RWPE2 (cell line): ENCODE measurements around the gene TNIP1.

ENCODE experiments used
- ATAC-seq: fragments of 200-7000 bp; cut with Tn5 transposase; 3 replicates; pipeline ENCODE4 v1.9.1; 2021; ENCODE audit warnings: low read depth
- DNase-seq: peaks from one replicate; pipeline ENCODE4 v3.0.0-alpha.2; 2020; ENCODE audit warnings: low spot score
- H3K27ac ChIP-seq: fragments of 450-650 bp; 2 replicates; pipeline ENCODE4 v1.5.1; 2017; ENCODE audit warnings: mild to moderate bottlenecking; ENCODE audit not compliant: poor library complexity, severe bottlenecking
- H3K27me3 ChIP-seq: fragments of 250-450 bp; sonication (Bioruptor Pico); 2 replicates; pipeline ENCODE4 v1.5.1; 2021; ENCODE audit warnings: mild to moderate bottlenecking, moderate library complexity; ENCODE audit not compliant: insufficient read depth, poor library complexity, severe bottlenecking
- H3K36me3 ChIP-seq: fragments of 250-450 bp; sonication (Bioruptor Pico); 2 replicates; pipeline ENCODE4 v1.5.1; 2020; ENCODE audit warnings: low read depth, mild to moderate bottlenecking, moderate library complexity
- H3K4me1 ChIP-seq: fragments of 250-450 bp; sonication (Bioruptor Pico); 2 replicates; pipeline ENCODE4 v1.5.1; 2021; ENCODE audit warnings: mild to moderate bottlenecking, moderate library complexity; ENCODE audit not compliant: insufficient read depth, poor library complexity, severe bottlenecking
- H3K4me3 ChIP-seq: fragments of 250-450 bp; sonication (Bioruptor Pico); 2 replicates; pipeline ENCODE4 v1.5.1; 2021; ENCODE audit warnings: mild to moderate bottlenecking, moderate library complexity; ENCODE audit not compliant: severe bottlenecking
- H3K9me3 ChIP-seq: fragments of 250-450 bp; sonication (Bioruptor Pico); 2 replicates; pipeline ENCODE4 v1.5.1; 2021; ENCODE audit warnings: mild to moderate bottlenecking, moderate library complexity; ENCODE audit not compliant: severe bottlenecking
- CTCF ChIP-seq: fragments of 450-650 bp; IDR thresholded peaks from one replicate; pipeline ENCODE4 v1.5.1; 2017; ENCODE audit warnings: mild to moderate bottlenecking, moderate library complexity; ENCODE audit not compliant: poor library complexity, severe bottlenecking

Gene TNIP1

DNA sequence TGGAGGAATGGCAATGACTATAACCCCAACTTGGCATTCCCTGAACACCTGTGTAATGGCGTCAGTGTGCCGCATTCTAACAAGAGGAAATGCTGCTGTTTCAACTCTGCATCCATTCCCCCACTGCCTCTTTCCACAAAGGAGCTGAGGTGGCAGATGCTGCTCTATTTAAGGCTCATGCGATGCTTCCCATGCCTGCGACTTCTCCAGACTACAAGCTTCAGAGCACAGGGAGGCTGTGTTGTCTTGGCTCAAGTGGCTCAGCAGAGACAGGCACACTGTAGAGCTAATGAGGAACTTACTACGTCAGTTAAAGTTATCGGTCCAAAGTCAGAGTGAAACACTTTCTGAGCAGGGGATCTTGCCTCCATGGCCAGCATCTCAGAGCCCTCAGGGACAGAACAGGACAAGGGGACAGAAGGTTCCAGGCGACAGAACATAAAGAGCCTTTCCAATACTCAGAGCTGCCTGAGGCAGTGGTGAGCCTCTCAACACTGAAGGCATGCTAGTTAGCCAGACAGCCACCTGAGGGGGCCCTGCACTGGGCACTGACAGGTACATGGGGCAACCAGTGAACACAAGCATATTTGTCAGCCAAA is 21.8 kb downstream of the TNIP1 start:
- TF ChIP-seq CTCF: peak; percentile 17
- DNase-seq (no peak), ATAC-seq (no peak)
- H3K4me1 ChIP-seq: peaks cover 5% of the 10 kb centered on the region
- H3K36me3 ChIP-seq: peaks cover 100% of the 10 kb centered on the region
- no peaks in the 10 kb centered on the region for H3K27me3 ChIP-seq
- no peaks in the 10 kb centered on the region for H3K9me3 ChIP-seq
- no peak overlapping the region for H3K27ac ChIP-seq
- no peak overlapping the region for H3K4me3 ChIP-seq

DNA sequence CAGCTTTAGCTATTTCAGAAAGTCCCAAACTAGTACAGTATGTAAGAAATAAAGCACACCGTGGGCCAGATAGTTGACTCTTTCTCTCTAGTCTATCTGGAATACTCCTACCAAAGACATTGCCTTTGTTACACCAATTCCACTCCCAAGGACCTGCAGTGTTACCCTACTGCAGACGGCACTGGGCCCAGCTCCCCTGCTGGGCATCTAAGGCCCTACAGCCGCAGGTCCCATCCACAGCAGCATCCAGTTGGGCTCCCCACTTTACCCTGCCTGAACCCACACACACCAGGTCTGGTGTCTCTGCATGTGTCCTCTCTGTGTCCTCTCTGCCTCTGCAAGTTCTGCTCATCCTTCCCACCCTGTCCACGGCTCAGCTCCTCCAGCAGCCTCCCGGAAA is 22.5 kb downstream of the TNIP1 start:
- Histone ChIP-seq H3K27me3 (no peaks in the 10 kb centered on the region), H3K9me3 (no peaks in the 10 kb centered on the region), H3K4me3 (no peak overlapping the region), H3K36me3 (peaks cover 100% of the 10 kb centered on the region), H3K4me1 (peaks cover 2% of the 10 kb centered on the region), H3K27ac (no peak overlapping the region)
- ATAC-seq: peak; percentile 24; the same call in 1 of the 3 replicates
- no peak for TF ChIP-seq CTCF
- DNase-seq: no peak

GRCh38 chr5:151056379-151057325 is 24.2 kb downstream of the TNIP1 start:
- no peak for ATAC-seq
- H3K36me3 ChIP-seq: peaks cover 98% of the 10 kb centered on the region
- TF ChIP-seq CTCF: no peak
- DNase-seq: no peak
- H3K9me3 ChIP-seq: no peaks in the 10 kb centered on the region
- H3K27ac ChIP-seq: no peak overlapping the region
- H3K4me1 ChIP-seq: no peaks in the 10 kb centered on the region
- no peak overlapping the region for H3K4me3 ChIP-seq
- H3K27me3 ChIP-seq: no peaks in the 10 kb centered on the region

DNA sequence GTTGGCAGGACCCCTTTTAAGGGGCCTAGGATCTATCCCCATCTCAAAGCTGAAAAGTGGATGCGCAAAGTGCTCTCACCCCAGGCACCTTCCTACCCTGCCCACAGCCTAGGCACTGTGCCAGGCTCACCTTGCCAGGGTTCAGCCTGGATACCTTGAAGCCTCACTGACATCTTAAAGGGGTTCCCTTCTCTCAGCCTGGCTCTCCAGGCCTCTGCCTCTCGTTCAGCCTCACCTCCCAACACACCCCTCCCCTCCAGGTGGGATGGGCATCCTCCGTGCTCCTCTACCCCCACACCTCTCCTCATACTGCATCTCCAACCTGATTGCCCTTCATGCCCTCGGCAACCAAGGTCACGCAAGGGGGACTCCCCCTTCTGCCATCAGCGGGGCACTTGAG is 25.5 kb downstream of the TNIP1 start:
- TF ChIP-seq CTCF: no peak
- DNase-seq (no peak), ATAC-seq (no peak)
- H3K9me3 ChIP-seq: no peaks in the 10 kb centered on the region
- peak overlapping the region; percentile 24 for H3K27ac ChIP-seq
- H3K4me1 ChIP-seq: no peaks in the 10 kb centered on the region
- peaks cover 95% of the 10 kb centered on the region for H3K36me3 ChIP-seq
- H3K27me3 ChIP-seq: no peaks in the 10 kb centered on the region
- H3K4me3 ChIP-seq: no peak overlapping the region

DNA sequence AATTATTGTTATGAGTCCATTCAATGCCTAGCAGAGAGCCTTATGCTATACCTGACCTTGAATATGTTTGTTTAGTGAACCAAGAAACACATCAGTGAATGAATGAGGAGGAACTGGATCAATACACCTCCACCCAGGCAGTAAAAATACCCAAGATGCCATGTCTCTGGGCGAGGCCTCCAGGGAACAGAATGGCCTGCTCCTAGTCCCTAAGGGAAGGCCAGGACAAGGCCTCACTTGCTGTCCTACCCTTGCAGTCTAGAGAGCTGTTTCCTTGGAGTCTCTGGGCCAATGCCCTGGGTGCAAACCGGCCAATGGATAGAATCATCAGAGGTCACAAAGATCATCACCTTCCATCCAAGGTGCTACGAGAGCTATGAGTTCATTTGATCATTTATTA is 26.1 kb downstream of the TNIP1 start:
- H3K36me3 ChIP-seq: peaks cover 95% of the 10 kb centered on the region
- H3K4me1 ChIP-seq: no peaks in the 10 kb centered on the region
- no peak for TF ChIP-seq CTCF

More for the DNA sequence above, 26.1 kb downstream of the TNIP1 start:
- no peak overlapping the region for H3K4me3 ChIP-seq
- ATAC-seq (peak; percentile 46; the same call in 2 of the 3 replicates), DNase-seq (no peak)
- H3K9me3 ChIP-seq: no peaks in the 10 kb centered on the region
- H3K27me3 ChIP-seq: no peaks in the 10 kb centered on the region
- peak overlapping the region; percentile 24 for H3K27ac ChIP-seq
